ENCODE measurements around the gene ABHD1. TPM values are rescaled to one million over a fixed set of nuclear protein-coding genes. Genes with fewer than 3 reads are reported as not detected.

ABHD1 gene
- total RNA-seq, 4 donors from 2014 or later = 0.61 to 2.3 (median 1.2) TPM

- Histone ChIP-seq H3K36me3 (no peaks in the 10 kb centered on the region), H3K27me3 (no peaks in the 10 kb centered on the region), H3K4me1 (no peaks in the 10 kb centered on the region), H3K27ac (no peak overlapping the region), H3K4me3 (no peak overlapping the region), H3K9me3 (no peaks in the 10 kb centered on the region)
- intact Hi-C loops (cut with DNase I; ENCODE audit: low total_unique reads) (no loop called here), in situ Hi-C loops (cut with MboI; ENCODE audit: low sequenced_read_pairs in 4 of 4) (no loop called here)
- no peak for TF ChIP-seq POLR2A (IDR thresholded peaks at IDR 0.05)
- TF ChIP-seq, protein P1, sequence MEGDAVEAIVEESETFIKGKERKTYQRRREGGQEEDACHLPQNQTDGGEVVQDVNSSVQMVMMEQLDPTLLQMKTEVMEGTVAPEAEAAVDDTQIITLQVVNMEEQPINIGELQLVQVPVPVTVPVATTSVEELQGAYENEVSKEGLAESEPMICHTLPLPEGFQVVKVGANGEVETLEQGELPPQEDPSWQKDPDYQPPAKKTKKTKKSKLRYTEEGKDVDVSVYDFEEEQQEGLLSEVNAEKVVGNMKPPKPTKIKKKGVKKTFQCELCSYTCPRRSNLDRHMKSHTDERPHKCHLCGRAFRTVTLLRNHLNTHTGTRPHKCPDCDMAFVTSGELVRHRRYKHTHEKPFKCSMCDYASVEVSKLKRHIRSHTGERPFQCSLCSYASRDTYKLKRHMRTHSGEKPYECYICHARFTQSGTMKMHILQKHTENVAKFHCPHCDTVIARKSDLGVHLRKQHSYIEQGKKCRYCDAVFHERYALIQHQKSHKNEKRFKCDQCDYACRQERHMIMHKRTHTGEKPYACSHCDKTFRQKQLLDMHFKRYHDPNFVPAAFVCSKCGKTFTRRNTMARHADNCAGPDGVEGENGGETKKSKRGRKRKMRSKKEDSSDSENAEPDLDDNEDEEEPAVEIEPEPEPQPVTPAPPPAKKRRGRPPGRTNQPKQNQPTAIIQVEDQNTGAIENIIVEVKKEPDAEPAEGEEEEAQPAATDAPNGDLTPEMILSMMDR (IDR thresholded peaks at IDR 0.05 in 4 of 5, conservative IDR thresholded peaks at IDR 0.05 in 1 of 5) = no peak
- ATAC-seq (no peak), DNase-seq (no peak)
Observed at GRCh38 chr2:27152796-27153464, 29.3 kb downstream of the ABHD1 start.

GRCh38 chr2:27154488-27154887 lies 30.9 kb downstream of the ABHD1 start:
- no peak for DNase-seq
- TF ChIP-seq, protein P1 (IDR thresholded peaks at IDR 0.05 in 4 of 5, conservative IDR thresholded peaks at IDR 0.05 in 1 of 5) = no peak
- no peak for TF ChIP-seq POLR2A (IDR thresholded peaks at IDR 0.05)
- Histone ChIP-seq H3K4me3 (no peak overlapping the region), H3K9me3 (no peaks in the 10 kb centered on the region), H3K4me1 (no peaks in the 10 kb centered on the region), H3K27me3 (no peaks in the 10 kb centered on the region), H3K36me3 (no peaks in the 10 kb centered on the region), H3K27ac (no peak overlapping the region)
- no peak for ATAC-seq
- in situ Hi-C loops (cut with MboI; ENCODE audit: low sequenced_read_pairs in 4 of 4) = no loop called here
- intact Hi-C loops (cut with DNase I; ENCODE audit: low total_unique reads) = no loop called here

GRCh38 chr2:27155069-27155520 lies 31.5 kb downstream of the ABHD1 start:
- Histone ChIP-seq H3K36me3 (no peaks in the 10 kb centered on the region), H3K9me3 (no peaks in the 10 kb centered on the region), H3K4me1 (no peaks in the 10 kb centered on the region), H3K4me3 (no peak overlapping the region), H3K27me3 (no peaks in the 10 kb centered on the region), H3K27ac (no peak overlapping the region)
- in situ Hi-C loops (cut with MboI; ENCODE audit: low sequenced_read_pairs in 4 of 4) = no loop called here
- DNase-seq (no peak), ATAC-seq (no peak)
- intact Hi-C loops (cut with DNase I; ENCODE audit: low total_unique reads) = no loop called here
- no peak for TF ChIP-seq POLR2A (IDR thresholded peaks at IDR 0.05)
- TF ChIP-seq, protein P1 (IDR thresholded peaks at IDR 0.05 in 4 of 5, conservative IDR thresholded peaks at IDR 0.05 in 1 of 5) = no peak

- H3K36me3 ChIP-seq = no peaks in the 10 kb centered on the region
- no peaks in the 10 kb centered on the region for H3K4me1 ChIP-seq
- H3K27ac ChIP-seq = no peak overlapping the region
- in situ Hi-C loops (cut with MboI; ENCODE audit: low sequenced_read_pairs in 4 of 4) = no loop called here
- no peaks in the 10 kb centered on the region for H3K27me3 ChIP-seq
- no peak overlapping the region for H3K4me3 ChIP-seq
- H3K9me3 ChIP-seq = no peaks in the 10 kb centered on the region
- ATAC-seq (no peak), DNase-seq (no peak)
- intact Hi-C loops (cut with DNase I; ENCODE audit: low total_unique reads) = no loop called here
- TF ChIP-seq, protein P1 (IDR thresholded peaks at IDR 0.05 in 4 of 5, conservative IDR thresholded peaks at IDR 0.05 in 1 of 5) = no peak
- TF ChIP-seq POLR2A (IDR thresholded peaks at IDR 0.05) = no peak
Observed at GRCh38 chr2:27158468-27158867, 34.9 kb downstream of the ABHD1 start.

- no peak for ATAC-seq
- Histone ChIP-seq H3K9me3 (no peaks in the 10 kb centered on the region), H3K4me1 (no peaks in the 10 kb centered on the region), H3K36me3 (no peaks in the 10 kb centered on the region), H3K27ac (no peak overlapping the region), H3K4me3 (no peak overlapping the region), H3K27me3 (no peaks in the 10 kb centered on the region)
- DNase-seq = no peak
- TF ChIP-seq POLR2A (IDR thresholded peaks at IDR 0.05) = no peak
- TF ChIP-seq, protein P1 (IDR thresholded peaks at IDR 0.05 in 4 of 5, conservative IDR thresholded peaks at IDR 0.05 in 1 of 5) = no peak
- in situ Hi-C loops (cut with MboI; ENCODE audit: low sequenced_read_pairs in 4 of 4) = no loop called here
- intact Hi-C loops (cut with DNase I; ENCODE audit: low total_unique reads) = no loop called here
Observed at GRCh38 chr2:27159271-27159670, 35.7 kb downstream of the ABHD1 start.
